Measurements from ENCODE around the gene ARID3A. TPM values are rescaled to one million over a fixed set of nuclear protein-coding genes. Genes with fewer than 3 reads are reported as not detected.

ARID3A gene
- total RNA-seq, 1 donor from 2014 or later: 12.8 TPM

GRCh38 chr19:912181-913079 lies 13.4 kb upstream of the ARID3A start:
- no peak for DNase-seq

GRCh38 chr19:913080-913748 lies 12.6 kb upstream of the ARID3A start, which contains the start of gene R3HDM4:
R3HDM4 (minus strand) TSS chr19:913219; CDS start chr19:913157, 62 bp downstream.
- peak; percentile 28 for DNase-seq

GRCh38 chr19:916645-917322 lies 9.1 kb upstream of the ARID3A start:
- DNase-seq: no peak

- DNase-seq: no peak
Measured at GRCh38 chr19:917323-918151, 8.3 kb upstream of the ARID3A start, which contains the start of gene KISS1R. KISS1R (plus strand) TSS chr19:917333; CDS start chr19:917503, 170 bp downstream.

GRCh38 chr19:918152-918437 lies 7.7 kb upstream of the ARID3A start:
- DNase-seq: no peak

- DNase-seq: no peak
Measured at GRCh38 chr19:918481-919198, 7.2 kb upstream of the ARID3A start.

- DNase-seq: no peak
Measured at GRCh38 chr19:919199-920050, 6.4 kb upstream of the ARID3A start.

GRCh38 chr19:920051-920864 lies 5.6 kb upstream of the ARID3A start:
- no peak for DNase-seq

- no peak for DNase-seq
Measured at GRCh38 chr19:924553-925086, 1.2 kb upstream of the ARID3A start.

GRCh38 chr19:925087-925525 lies 729 bp upstream of the ARID3A start:
- peak; percentile 88 for DNase-seq

GRCh38 chr19:926323-926588 lies 421 bp downstream of the ARID3A start:
- no peak for DNase-seq

- DNase-seq: no peak
Measured at GRCh38 chr19:926589-927350, 935 bp downstream of the ARID3A start.

- DNase-seq: no peak
Measured at GRCh38 chr19:927351-927779, 1.5 kb downstream of the ARID3A start.

- no peak for DNase-seq
Measured at GRCh38 chr19:927780-928401, 2.1 kb downstream of the ARID3A start.

- DNase-seq: no peak
Measured at GRCh38 chr19:928471-929202, 2.8 kb downstream of the ARID3A start.

- DNase-seq: no peak
Measured at GRCh38 chr19:929203-929890, 3.5 kb downstream of the ARID3A start.

GRCh38 chr19:929891-930258 lies 4.0 kb downstream of the ARID3A start:
- no peak for DNase-seq
